DND-41 (cell line): ENCODE data around the gene MTG1.

Source experiments
- ATAC-seq: fragments of 200-7000 bp; cut with Tn5 transposase; 3 replicates; pipeline ENCODE4 v1.9.1; 2021; ENCODE audit warnings: low read depth; ENCODE audit not compliant: insufficient read depth
- DNase-seq: peaks from one replicate; pipeline ENCODE4 v3.0.0-alpha.2; 2020
- H2AFZ ChIP-seq: 2 replicates; pipeline ENCODE4 v1.6.0; 2012; ENCODE audit warnings: low read depth, low read length
- H3K27ac ChIP-seq: 2 replicates; pipeline ENCODE4 v1.5.1; 2012; ENCODE audit warnings: low read length, inconsistent platforms
- H3K27me3 ChIP-seq: fragments of 200-600 bp; sonication (generic); 2 replicates; pipeline ENCODE4 v1.6.0; 2012; ENCODE audit warnings: low read length, mild to moderate bottlenecking, inconsistent platforms; ENCODE audit not compliant: insufficient read depth, poor library complexity
- H3K36me3 ChIP-seq: 2 replicates; pipeline ENCODE4 v1.5.1; 2012; ENCODE audit warnings: low read length, inconsistent platforms; ENCODE audit not compliant: insufficient read depth
- H3K4me1 ChIP-seq: 2 replicates; pipeline ENCODE4 v1.5.1; 2012; ENCODE audit warnings: mild to moderate bottlenecking, low read length; ENCODE audit not compliant: insufficient read depth
- H3K4me2 ChIP-seq: 2 replicates; pipeline ENCODE4 v1.6.0; 2012; ENCODE audit warnings: mild to moderate bottlenecking, moderate library complexity, low read length, inconsistent platforms; ENCODE audit not compliant: insufficient read depth
- H3K4me3 ChIP-seq, 2 experiments: fragments of 200-600 bp in 1 of 2; shearing (Covaris generic) in 1 of 2; 2 replicates each; pipeline ENCODE4 v1.5.1; 2012 to 2016; ENCODE audit warnings: inconsistent platforms in 2 of 2, low read length in 2 of 2, mild to moderate bottlenecking in 2 of 2, low read depth in 1 of 2, moderate library complexity in 1 of 2
- H3K79me2 ChIP-seq: 2 replicates; pipeline ENCODE4 v1.6.0; 2012; ENCODE audit warnings: low read length, inconsistent platforms; ENCODE audit not compliant: insufficient read depth
- H3K9ac ChIP-seq: 2 replicates; pipeline ENCODE4 v1.6.0; 2012; ENCODE audit warnings: low read depth, mild to moderate bottlenecking, inconsistent platforms, low read length, moderate library complexity
- H3K9me3 ChIP-seq: 2 replicates; pipeline ENCODE4 v1.5.1; 2012; ENCODE audit warnings: low read length, moderate library complexity, mild to moderate bottlenecking, inconsistent platforms; ENCODE audit not compliant: insufficient read depth, severe bottlenecking
- H4K20me1 ChIP-seq: 2 replicates; pipeline ENCODE4 v1.6.0; 2012; ENCODE audit warnings: low read length; ENCODE audit not compliant: insufficient read depth
- EZH2 ChIP-seq: IDR thresholded peaks from 3 replicates; pipeline ENCODE4 v1.6.1; 2012; ENCODE audit warnings: borderline replicate concordance, low read depth, mild to moderate bottlenecking, moderate library complexity, low read length, inconsistent platforms; ENCODE audit not compliant: severe bottlenecking
- TF ChIP-seq, protein P1 (sequence below): IDR thresholded peaks from 2 replicates; pipeline ENCODE4 v1.5.1; 2012; ENCODE audit warnings: borderline replicate concordance, low read length, moderate library complexity, mild to moderate bottlenecking; ENCODE audit not compliant: poor library complexity, severe bottlenecking; ENCODE audit errors: extremely low read depth

The MTG1 gene

DNA sequence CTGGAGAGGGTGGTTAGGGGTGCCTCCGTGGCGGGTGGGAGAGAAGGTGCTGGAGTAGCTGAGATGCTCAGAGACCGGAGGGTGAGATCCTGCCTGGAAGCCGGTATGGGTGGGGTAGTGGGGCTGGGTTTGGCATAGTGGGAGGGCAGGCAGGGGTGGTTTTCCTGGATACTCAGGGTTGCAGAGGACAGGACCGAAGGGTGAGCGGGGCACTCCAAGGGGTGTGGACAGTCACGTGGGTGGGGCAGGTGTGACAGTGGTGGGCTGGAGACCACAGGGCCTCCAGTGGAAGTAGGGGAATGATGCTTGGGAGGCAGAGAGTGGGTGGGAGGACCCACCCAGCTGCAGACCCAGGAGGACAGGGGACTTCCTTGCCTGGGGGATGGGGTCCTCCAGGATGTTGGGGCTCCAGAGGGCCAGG is 61.7 kb downstream of the MTG1 start:
- DNase-seq (no peak), ATAC-seq (no peak)
- H3K4me2 ChIP-seq: no peak overlapping the region
- H3K4me1 ChIP-seq: no peaks in the 10 kb centered on the region
- H3K9ac ChIP-seq: no peak overlapping the region
- H3K9me3 ChIP-seq: no peaks in the 10 kb centered on the region
- H4K20me1 ChIP-seq: no peaks in the 10 kb centered on the region
- H3K36me3 ChIP-seq: peaks cover 3% of the 10 kb centered on the region; the same call in 1 of the 2 replicates
- no peaks in the 10 kb centered on the region for H3K27me3 ChIP-seq
- H3K79me2 ChIP-seq: no peaks in the 10 kb centered on the region
- H3K27ac ChIP-seq: no peak overlapping the region
- TF ChIP-seq EZH2: no peak
- TF ChIP-seq, protein P1, sequence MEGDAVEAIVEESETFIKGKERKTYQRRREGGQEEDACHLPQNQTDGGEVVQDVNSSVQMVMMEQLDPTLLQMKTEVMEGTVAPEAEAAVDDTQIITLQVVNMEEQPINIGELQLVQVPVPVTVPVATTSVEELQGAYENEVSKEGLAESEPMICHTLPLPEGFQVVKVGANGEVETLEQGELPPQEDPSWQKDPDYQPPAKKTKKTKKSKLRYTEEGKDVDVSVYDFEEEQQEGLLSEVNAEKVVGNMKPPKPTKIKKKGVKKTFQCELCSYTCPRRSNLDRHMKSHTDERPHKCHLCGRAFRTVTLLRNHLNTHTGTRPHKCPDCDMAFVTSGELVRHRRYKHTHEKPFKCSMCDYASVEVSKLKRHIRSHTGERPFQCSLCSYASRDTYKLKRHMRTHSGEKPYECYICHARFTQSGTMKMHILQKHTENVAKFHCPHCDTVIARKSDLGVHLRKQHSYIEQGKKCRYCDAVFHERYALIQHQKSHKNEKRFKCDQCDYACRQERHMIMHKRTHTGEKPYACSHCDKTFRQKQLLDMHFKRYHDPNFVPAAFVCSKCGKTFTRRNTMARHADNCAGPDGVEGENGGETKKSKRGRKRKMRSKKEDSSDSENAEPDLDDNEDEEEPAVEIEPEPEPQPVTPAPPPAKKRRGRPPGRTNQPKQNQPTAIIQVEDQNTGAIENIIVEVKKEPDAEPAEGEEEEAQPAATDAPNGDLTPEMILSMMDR: no peak
- H2AFZ ChIP-seq: no peak overlapping the region
- no peak overlapping the region for H3K4me3 ChIP-seq

DNA sequence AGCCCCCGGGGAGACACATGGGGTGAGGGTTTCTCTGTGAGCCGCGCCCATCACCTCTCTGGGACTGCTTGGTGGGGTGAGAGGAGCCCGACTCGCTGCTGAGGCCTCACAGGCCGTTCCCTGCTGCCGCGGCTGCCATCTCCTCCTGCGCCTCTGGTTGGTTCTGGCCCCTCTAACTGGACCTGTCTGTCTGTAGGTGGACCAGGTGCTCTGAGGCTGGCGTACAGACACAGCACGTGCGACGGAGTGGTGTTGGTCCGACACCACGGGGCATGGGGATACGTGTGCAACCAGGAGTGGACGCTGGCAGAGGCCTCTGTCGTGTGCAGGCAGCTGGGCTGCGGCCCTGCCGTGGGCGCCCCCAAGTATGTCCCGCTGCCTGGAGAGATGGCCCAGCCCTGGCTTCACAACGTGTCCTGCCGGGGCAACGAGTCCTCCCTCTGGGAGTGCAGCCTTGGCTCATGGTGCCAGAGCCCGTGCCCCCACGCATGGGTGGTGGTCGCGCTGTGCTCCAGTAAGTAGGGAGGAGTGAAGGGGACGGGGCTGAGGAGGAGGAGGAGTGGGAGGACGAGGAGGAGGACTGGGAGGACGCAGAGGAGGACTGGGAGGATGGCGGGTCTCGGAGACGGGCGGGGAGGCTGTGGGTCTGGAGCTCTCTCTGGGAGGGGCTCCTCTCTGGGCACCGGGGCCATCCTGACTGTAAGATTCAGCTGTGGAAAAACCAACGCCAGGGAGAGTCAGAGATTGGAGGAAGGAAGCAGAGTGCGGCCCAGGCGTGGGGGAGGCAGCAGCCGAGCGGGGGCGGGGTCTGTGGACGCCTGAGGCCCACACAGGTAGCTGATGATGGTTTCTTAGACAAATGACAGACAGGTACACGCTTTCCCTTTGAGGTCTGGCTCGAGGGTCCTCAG is 62.3 kb downstream of the MTG1 start:
- ATAC-seq: no peak
- no peaks in the 10 kb centered on the region for H3K9me3 ChIP-seq

DNA sequence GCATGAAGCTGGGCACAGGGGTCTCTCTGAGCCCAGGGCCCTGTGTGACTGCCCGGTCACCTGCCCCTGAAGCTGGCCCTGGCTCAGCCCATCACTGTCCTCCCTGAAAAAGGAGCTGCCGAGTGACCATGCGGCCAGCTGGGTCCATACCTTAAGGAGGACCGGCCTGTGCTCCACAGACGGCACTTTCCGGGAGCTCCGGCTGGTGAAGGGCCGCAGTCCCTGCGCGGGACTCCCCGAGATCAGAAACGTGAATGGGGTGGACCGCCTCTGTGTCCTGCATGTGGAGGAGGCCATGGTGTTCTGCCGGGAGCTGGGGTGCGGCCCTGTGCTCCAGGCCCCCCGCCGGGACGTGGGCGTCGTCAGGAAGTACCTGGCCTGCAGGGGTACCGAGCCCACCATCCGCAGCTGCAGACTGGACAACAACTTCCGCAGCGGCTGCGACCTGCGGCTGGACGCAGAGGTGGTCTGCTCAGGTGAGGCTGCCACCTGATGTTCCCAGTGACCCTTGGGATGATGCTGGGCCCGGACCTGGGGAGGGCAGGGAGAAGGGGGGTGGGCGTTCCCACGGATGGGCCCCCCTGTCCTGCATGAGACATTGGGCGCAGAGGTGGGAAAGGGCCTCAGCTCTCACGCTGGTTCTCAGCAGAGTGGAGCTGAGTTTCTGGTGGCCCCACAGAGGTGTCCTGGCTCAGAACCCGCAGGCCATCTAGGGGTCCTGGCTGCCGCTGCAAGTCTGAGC is 63.3 kb downstream of the MTG1 start:
- no peak for TF ChIP-seq EZH2
- TF ChIP-seq, protein P1: no peak
- no peaks in the 10 kb centered on the region for H4K20me1 ChIP-seq
- H3K79me2 ChIP-seq: no peaks in the 10 kb centered on the region
- DNase-seq (no peak), ATAC-seq (no peak)
- H3K9ac ChIP-seq: no peak overlapping the region
- no peak overlapping the region for H3K4me3 ChIP-seq
- H3K27me3 ChIP-seq: no peaks in the 10 kb centered on the region
- no peak overlapping the region for H3K27ac ChIP-seq
- no peaks in the 10 kb centered on the region for H3K4me1 ChIP-seq
- no peaks in the 10 kb centered on the region for H3K9me3 ChIP-seq
- H2AFZ ChIP-seq: no peak overlapping the region
- H3K36me3 ChIP-seq: peaks cover 3% of the 10 kb centered on the region; the same call in 1 of the 2 replicates
- H3K4me2 ChIP-seq: no peak overlapping the region

More for the DNA sequence above, 62.3 kb downstream of the MTG1 start:
- peaks cover 3% of the 10 kb centered on the region; the same call in 1 of the 2 replicates for H3K36me3 ChIP-seq
- H2AFZ ChIP-seq: no peak overlapping the region
- H3K9ac ChIP-seq: no peak overlapping the region
- H3K4me1 ChIP-seq: no peaks in the 10 kb centered on the region
- H3K4me3 ChIP-seq: no peak overlapping the region
- no peaks in the 10 kb centered on the region for H4K20me1 ChIP-seq
- H3K27me3 ChIP-seq: no peaks in the 10 kb centered on the region
- H3K79me2 ChIP-seq: no peaks in the 10 kb centered on the region
- H3K4me2 ChIP-seq: no peak overlapping the region
- no peak for DNase-seq
- TF ChIP-seq, protein P1: no peak
- TF ChIP-seq EZH2: no peak
- no peak overlapping the region for H3K27ac ChIP-seq
